ENCODE measurements around the gene PIGS.

PIGS gene

GRCh38 chr17:28571361-28572122, at the start of gene PIGS:
Gene PIGS (minus strand): TSS chr17:28571524. CDS start chr17:28571496, 28 bp downstream.
- TF ChIP-seq CTCF (IDR thresholded peaks at IDR 0.05; ENCODE audit: insufficient read depth, low read length, missing control alignments): no peak
- CTCF ChIA-PET: interaction anchor here (1.1 to 5.8 kb wide), 7 partner anchors 9 to 75 kb away, joined by 3 to 38 read pairs (median 3); no protein-coding TSS in a partner anchor

GRCh38 chr17:28620010-28620409, 48.7 kb upstream of the PIGS start:
- POLR2A ChIA-PET: no interaction called here
- no peak overlapping the region for H3K4me3 ChIP-seq (ENCODE audit: low read depth, low read length)
- no peak for DNase-seq (ENCODE audit: low read depth, low spot score)
- CTCF ChIA-PET: interaction anchor here (0.9 to 10.1 kb wide), 3 partner anchors 7 to 113 kb away, joined by 3 to 100 read pairs (median 37); partner anchors contain the start of gene RSKR
- no peak for TF ChIP-seq CTCF (IDR thresholded peaks at IDR 0.05; ENCODE audit: insufficient read depth, low read length, missing control alignments)

More at GRCh38 chr17:28571361-28572122, at the start of gene PIGS:
- H3K4me3 ChIP-seq (ENCODE audit: low read depth, low read length): peak within 1 kb of the TSS; percentile 88
- POLR2A ChIA-PET: interaction anchor here (0.8 to 1.3 kb wide), 5 partner anchors 19 to 39 kb away, joined by 3 to 6 read pairs (median 4); partner anchors contain the start of gene UNC119
- peak; percentile 45 for DNase-seq (ENCODE audit: low read depth, low spot score)

GRCh38 chr17:28618464-28618863, 47.1 kb upstream of the PIGS start:
- ChIA-PET CTCF (interaction anchor here (0.9 to 7.7 kb wide), 4 partner anchors 24 to 125 kb away, joined by 3 to 37 read pairs (median 10); partner anchors contain the start of gene BLTP2), POLR2A (no interaction called here)
- no peak for DNase-seq (ENCODE audit: low read depth, low spot score)
- H3K4me3 ChIP-seq (ENCODE audit: low read depth, low read length): no peak overlapping the region
- no peak for TF ChIP-seq CTCF (IDR thresholded peaks at IDR 0.05; ENCODE audit: insufficient read depth, low read length, missing control alignments)

- POLR2A ChIA-PET: no interaction called here
- no peak for DNase-seq (ENCODE audit: low read depth, low spot score)
- CTCF ChIA-PET: interaction anchor here (1.0 to 7.7 kb wide), 3 partner anchors 7 to 37 kb away, joined by 3 to 100 read pairs (median 37); no protein-coding TSS in a partner anchor
- TF ChIP-seq CTCF (IDR thresholded peaks at IDR 0.05; ENCODE audit: insufficient read depth, low read length, missing control alignments): no peak
- H3K4me3 ChIP-seq (ENCODE audit: low read depth, low read length): no peak overlapping the region
These were observed 45.0 kb upstream of the PIGS start for GRCh38 chr17:28616281-28616680.

- no peak for TF ChIP-seq CTCF (IDR thresholded peaks at IDR 0.05; ENCODE audit: insufficient read depth, low read length, missing control alignments)
- DNase-seq (ENCODE audit: low read depth, low spot score): no peak
- POLR2A ChIA-PET: no interaction called here
- CTCF ChIA-PET: interaction anchor here (0.7 to 7.2 kb wide), 7 partner anchors 8 to 123 kb away, joined by 3 to 100 read pairs (median 3); partner anchors contain the start of gene BLTP2
- no peak overlapping the region for H3K4me3 ChIP-seq (ENCODE audit: low read depth, low read length)
These were observed 44.1 kb upstream of the PIGS start for GRCh38 chr17:28615260-28615940.
